Measurements from ENCODE around the gene NECTIN2.
"Not testable (repeated sequence)": the region's sequence is repeated elsewhere in the genome, so short reads cannot be mapped to it uniquely, and the experiment has no call there.

The NECTIN2 gene

GRCh38 chr19:44886141-44886540 is 40.0 kb downstream of the NECTIN2 start:
- no peak for DNase-seq

- DNase-seq, result no peak
These were observed 41.6 kb downstream of the NECTIN2 start for GRCh38 chr19:44887648-44888047.

- not testable (repeated sequence) for DNase-seq
These were observed 42.2 kb downstream of the NECTIN2 start for GRCh38 chr19:44888335-44888734.

DNA sequence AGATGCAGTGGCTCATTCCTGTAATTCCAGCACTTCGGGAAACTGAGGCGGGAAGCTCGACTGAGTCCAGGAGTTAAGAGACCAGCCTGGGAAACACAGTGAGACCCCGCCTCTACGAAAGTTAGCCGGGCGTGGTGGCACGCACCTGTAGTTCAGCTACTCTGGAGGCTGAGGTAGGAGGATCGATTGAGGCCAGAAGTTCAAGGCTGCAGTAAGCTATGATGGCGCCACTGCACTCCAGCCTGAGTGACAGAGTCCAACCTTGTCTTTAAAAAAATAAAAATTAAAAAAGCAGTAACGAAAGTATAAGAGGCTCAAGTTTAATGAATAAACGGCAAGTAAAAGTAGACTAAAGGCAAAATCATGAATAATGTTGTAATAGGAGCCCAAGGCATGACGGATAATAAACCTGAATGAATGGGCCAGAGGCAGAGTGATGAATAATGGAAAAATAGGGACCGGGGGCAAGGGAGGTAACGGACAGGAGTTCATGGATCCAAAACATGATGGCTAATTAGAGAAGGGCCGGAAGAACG is 43.8 kb downstream of the NECTIN2 start:
- no peak for DNase-seq

DNA sequence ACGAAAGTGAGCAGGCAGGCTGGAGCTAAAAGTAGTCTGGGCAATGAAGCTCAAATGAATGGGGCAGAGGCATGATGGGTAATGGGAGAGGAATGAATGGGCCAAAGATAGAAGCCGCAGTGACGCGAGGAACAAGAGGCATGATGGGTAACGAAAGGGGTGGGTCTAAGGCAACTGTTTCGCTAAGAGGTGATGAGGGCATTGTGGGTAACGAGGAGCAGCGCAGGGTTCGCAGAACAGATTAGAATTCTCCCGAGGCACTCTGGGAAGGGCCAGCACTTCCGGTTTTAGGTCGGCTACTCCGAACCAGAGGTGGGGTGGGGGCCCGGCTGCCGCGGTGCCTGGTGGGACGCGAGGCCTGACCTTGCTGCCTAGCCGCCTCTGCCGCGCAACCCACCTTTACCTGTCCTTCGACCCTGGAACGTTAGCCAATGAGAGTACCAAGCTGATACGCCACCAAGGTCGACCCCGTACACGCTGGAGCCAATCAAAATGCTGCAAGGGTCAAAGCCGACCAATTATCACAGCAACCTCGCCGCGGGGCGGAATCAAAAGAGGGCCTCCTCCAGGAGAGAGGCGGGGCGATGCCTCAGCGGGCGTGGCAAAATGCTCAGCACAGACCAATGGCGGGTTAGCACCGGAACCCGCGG is 44.4 kb downstream of the NECTIN2 start:
- peak; percentile 100 for DNase-seq

- DNase-seq, result no peak
These were observed 45.2 kb downstream of the NECTIN2 start, which contains the start of gene TOMM40 for GRCh38 chr19:44891016-44891882. TOMM40 (plus strand) TSS chr19:44891254; CDS start chr19:44891416, 162 bp downstream.

GRCh38 chr19:44892932-44893331 is 46.8 kb downstream of the NECTIN2 start:
- DNase-seq, result no peak

DNA sequence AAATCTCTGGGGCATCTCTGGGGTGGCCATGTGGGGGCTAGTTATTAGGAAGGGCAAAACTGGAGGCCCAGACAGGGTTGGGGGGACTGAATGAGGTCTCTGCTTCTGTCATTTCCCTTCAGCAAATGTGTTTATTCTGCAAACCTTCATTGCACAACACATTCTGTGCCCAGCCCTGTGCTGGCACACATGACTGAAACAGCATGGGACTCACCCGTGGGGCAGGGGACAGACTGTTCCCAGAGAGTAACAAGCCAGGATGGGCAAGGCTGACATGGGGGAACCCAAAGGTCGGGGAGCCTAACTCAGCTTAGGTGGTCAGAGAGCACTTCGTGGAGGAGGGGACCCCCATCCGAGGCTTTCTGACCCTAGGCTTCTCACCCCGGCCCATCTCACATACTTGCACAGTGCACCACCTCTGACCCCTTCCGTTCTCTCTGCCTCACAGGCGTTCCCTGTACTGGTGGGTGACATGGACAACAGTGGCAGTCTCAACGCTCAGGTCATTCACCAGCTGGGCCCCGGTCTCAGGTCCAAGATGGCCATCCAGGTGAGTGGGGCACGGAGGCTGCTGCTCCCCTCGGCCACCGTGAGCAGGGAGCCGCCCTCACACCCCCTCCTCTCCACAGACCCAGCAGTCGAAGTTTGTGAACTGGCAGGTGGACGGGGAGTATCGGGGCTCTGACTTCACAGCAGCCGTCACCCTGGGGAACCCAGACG is 47.4 kb downstream of the NECTIN2 start:
- no peak for DNase-seq

GRCh38 chr19:44894052-44894400 is 47.9 kb downstream of the NECTIN2 start:
- DNase-seq, result no peak

DNA sequence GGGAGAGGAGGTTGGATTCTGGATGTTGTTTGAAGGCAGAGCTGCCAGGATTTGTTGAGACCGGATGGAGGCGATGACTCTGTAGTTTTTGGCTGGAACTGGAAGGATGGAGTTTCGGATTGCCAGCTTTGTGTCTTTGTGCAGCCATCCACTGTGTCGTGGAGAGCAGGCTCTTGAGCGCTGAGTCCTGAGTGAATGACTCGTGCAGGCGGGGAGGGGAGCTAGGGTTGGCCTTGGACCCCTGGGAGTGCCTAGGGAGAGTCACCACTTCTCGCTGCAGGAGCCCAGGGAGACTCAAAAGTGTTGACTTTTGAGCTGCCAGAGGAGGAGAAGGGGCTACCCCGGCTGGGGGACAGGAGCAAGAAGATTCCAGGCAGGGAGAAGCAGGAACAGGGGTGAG is 48.8 kb downstream of the NECTIN2 start:
- no peak for DNase-seq

DNA sequence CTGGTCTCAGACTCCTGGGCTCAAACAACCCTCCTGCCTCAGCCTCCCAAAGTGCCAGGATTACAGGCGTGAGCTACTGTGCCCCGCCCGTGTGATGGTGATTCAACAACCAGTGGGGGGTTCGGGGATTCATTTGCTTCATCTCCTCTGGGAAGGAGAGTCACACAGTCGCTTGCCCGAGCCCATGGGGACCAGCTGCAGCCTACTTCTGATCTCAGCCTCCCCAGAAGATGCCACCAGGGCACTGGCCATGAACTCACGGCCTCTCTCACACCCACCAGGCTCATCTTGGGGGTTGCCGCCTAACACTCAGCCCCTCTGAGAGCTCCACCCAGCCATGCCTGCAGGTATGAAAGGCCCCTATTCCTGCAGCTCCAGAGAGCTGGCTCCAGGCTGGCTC is 51.7 kb downstream of the NECTIN2 start:
- DNase-seq, result no peak

DNA sequence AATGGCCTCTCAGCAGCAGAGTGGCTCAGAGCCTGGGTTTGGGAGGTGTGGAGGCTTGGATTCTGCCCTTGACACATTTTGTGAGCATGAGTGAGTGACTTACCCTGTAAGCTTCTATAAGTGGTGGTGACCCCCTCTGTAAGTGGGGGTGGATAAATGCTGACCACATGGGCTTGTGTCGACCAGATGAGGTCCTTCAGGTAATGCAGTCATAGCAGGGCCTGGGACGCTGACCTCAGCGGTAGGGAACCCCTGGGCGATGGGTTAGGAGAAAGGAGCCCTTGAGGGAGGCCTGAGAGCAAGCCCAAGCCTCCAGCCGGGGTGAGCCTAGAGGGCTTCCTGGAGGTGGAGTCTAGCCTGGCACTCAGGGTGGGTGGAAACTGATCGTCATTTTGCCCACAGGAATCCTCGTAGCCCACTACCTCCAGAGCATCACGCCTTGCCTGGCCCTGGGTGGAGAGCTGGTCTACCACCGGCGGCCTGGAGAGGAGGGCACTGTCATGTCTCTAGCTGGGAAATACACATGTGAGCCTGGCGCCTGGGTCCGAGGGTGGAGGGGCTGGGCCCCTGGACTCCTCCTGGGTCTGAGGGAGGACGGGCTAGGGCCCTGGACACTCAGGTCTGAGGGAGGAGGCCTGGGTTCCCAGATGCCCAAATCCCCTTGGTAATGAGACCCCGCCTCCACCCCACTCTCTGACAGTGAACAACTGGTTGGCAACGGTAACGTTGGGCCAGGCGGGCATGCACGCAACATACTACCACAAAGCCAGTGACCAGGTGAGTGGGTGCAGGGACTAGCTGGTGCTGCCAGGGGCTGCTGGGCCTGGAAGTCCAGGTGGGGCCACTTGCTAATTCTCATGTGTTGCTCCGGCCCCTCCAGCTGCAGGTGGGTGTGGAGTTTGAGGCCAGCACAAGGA is 54.5 kb downstream of the NECTIN2 start:
- DNase-seq, result no peak

DNA sequence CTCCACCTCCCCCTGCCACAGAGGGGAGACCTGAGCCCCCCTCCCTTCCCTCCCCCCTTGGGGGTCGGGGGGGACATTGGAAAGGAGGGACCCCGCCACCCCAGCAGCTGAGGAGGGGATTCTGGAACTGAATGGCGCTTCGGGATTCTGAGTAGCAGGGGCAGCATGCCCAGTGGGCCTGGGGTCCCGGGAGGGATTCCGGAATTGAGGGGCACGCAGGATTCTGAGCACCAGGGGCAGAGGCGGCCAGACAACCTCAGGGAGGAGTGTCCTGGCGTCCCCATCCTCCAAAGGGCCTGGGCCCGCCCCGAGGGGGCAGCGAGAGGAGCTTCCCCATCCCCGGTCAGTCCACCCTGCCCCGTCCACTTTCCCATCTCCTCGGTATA is 57.1 kb downstream of the NECTIN2 start:
- no peak for DNase-seq

GRCh38 chr19:44903602-44904425 is 57.7 kb downstream of the NECTIN2 start:
- DNase-seq, result peak; percentile 49

DNA sequence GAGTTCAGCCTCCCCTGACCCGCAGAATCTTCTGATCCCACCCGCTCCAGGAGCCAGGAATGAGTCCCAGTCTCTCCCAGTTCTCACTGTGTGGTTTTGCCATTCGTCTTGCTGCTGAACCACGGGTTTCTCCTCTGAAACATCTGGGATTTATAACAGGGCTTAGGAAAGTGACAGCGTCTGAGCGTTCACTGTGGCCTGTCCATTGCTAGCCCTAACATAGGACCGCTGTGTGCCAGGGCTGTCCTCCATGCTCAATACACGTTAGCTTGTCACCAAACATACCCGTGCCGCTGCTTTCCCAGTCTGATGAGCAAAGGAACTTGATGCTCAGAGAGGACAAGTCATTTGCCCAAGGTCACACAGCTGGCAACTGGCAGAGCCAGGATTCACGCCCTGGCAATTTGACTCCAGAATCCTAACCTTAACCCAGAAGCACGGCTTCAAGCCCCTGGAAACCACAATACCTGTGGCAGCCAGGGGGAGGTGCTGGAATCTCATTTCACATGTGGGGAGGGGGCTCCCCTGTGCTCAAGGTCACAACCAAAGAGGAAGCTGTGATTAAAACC is 58.4 kb downstream of the NECTIN2 start:
- DNase-seq, result no peak

DNA sequence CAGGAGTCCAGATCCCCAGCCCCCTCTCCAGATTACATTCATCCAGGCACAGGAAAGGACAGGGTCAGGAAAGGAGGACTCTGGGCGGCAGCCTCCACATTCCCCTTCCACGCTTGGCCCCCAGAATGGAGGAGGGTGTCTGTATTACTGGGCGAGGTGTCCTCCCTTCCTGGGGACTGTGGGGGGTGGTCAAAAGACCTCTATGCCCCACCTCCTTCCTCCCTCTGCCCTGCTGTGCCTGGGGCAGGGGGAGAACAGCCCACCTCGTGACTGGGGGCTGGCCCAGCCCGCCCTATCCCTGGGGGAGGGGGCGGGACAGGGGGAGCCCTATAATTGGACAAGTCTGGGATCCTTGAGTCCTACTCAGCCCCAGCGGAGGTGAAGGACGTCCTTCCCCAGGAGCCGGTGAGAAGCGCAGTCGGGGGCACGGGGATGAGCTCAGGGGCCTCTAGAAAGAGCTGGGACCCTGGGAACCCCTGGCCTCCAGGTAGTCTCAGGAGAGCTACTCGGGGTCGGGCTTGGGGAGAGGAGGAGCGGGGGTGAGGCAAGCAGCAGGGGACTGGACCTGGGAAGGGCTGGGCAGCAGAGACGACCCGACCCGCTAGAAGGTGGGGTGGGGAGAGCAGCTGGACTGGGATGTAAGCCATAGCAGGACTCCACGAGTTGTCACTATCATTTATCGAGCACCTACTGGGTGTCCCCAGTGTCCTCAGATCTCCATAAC is 59.5 kb downstream of the NECTIN2 start, which contains the start of gene APOE:
TSS of gene APOE (plus strand) at position 360 of the 724 bp plus-strand sequence. CDS start 829 bp downstream, outside the sequence.
- no peak for DNase-seq

DNA sequence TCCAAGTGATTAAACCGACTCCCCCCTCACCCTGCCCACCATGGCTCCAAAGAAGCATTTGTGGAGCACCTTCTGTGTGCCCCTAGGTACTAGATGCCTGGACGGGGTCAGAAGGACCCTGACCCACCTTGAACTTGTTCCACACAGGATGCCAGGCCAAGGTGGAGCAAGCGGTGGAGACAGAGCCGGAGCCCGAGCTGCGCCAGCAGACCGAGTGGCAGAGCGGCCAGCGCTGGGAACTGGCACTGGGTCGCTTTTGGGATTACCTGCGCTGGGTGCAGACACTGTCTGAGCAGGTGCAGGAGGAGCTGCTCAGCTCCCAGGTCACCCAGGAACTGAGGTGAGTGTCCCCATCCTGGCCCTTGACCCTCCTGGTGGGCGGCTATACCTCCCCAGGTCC is 61.5 kb downstream of the NECTIN2 start:
- no peak for DNase-seq

DNA sequence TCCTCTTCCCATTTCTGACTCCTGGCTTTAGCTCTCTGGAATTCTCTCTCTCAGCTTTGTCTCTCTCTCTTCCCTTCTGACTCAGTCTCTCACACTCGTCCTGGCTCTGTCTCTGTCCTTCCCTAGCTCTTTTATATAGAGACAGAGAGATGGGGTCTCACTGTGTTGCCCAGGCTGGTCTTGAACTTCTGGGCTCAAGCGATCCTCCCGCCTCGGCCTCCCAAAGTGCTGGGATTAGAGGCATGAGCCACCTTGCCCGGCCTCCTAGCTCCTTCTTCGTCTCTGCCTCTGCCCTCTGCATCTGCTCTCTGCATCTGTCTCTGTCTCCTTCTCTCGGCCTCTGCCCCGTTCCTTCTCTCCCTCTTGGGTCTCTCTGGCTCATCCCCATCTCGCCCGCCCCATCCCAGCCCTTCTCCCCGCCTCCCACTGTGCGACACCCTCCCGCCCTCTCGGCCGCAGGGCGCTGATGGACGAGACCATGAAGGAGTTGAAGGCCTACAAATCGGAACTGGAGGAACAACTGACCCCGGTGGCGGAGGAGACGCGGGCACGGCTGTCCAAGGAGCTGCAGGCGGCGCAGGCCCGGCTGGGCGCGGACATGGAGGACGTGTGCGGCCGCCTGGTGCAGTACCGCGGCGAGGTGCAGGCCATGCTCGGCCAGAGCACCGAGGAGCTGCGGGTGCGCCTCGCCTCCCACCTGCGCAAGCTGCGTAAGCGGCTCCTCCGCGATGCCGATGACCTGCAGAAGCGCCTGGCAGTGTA is 62.2 kb downstream of the NECTIN2 start:
- no peak for DNase-seq

GRCh38 chr19:44908836-44909261 is 62.8 kb downstream of the NECTIN2 start:
- no peak for DNase-seq
